RWPE1 (cell line): ENCODE data around the gene FYCO1.

Experiments used
- CTCF ChIA-PET: fragments of 350-600 bp; sonication (Branson Sonifier 250); formaldehyde crosslinking; extraction: SDS; loops from one replicate; lab custom pipeline; 2021; lab: Yijun Ruan, JAX
- POLR2A ChIA-PET: fragments of 400-600 bp; formaldehyde crosslinking; extraction: SDS; loops from one replicate; lab custom pipeline; 2020; ENCODE audit warnings: antibody characterized with exemption; ENCODE audit not compliant: low non-redundant PET; lab: Yijun Ruan, JAX
- DNase-seq: peaks from one replicate; pipeline ENCODE4 v3.0.0; 2012; ENCODE audit warnings: low spot score
- H3K27ac ChIP-seq: fragments of 450-650 bp; 2 replicates; pipeline ENCODE4 v1.5.1; 2017
- TF ChIP-seq, protein P1 (sequence below): fragments of 450-650 bp; conservative IDR thresholded peaks from 2 replicates; pipeline ENCODE4 v1.5.1; 2017; ENCODE audit warnings: low read depth, mild to moderate bottlenecking

The FYCO1 gene

DNA sequence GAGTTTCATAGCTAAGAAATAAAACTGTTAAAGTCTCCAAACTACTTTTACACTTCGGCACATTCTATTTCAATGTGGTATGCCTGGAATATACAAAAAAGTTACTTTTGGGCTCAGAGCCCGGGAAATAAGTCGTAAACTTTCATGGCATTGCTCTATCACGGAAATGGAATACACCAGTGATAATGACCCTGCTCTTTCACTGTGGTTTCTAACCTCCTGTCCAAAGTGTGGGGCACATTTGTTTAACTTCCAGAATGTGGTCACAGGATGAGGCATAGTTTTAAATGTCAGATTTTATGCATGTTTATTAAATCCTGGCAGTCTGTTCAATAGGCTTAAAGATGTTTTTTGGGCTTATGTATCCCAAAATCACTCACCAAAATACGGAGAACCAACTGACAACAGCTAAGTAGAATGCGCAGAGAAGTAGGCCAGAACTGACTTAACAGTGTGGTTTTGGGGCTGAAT, 47.3 kb downstream of the FYCO1 start:
- DNase-seq, result no peak
- CTCF ChIA-PET, result interaction anchor here (1.0 kb wide), 1 partner anchor 10 kb away, joined by 3 read pairs; no protein-coding TSS in a partner anchor
- TF ChIP-seq, protein P1, sequence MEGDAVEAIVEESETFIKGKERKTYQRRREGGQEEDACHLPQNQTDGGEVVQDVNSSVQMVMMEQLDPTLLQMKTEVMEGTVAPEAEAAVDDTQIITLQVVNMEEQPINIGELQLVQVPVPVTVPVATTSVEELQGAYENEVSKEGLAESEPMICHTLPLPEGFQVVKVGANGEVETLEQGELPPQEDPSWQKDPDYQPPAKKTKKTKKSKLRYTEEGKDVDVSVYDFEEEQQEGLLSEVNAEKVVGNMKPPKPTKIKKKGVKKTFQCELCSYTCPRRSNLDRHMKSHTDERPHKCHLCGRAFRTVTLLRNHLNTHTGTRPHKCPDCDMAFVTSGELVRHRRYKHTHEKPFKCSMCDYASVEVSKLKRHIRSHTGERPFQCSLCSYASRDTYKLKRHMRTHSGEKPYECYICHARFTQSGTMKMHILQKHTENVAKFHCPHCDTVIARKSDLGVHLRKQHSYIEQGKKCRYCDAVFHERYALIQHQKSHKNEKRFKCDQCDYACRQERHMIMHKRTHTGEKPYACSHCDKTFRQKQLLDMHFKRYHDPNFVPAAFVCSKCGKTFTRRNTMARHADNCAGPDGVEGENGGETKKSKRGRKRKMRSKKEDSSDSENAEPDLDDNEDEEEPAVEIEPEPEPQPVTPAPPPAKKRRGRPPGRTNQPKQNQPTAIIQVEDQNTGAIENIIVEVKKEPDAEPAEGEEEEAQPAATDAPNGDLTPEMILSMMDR, result no peak
- H3K27ac ChIP-seq, result no peak overlapping the region
- POLR2A ChIA-PET, result no interaction called here

DNA sequence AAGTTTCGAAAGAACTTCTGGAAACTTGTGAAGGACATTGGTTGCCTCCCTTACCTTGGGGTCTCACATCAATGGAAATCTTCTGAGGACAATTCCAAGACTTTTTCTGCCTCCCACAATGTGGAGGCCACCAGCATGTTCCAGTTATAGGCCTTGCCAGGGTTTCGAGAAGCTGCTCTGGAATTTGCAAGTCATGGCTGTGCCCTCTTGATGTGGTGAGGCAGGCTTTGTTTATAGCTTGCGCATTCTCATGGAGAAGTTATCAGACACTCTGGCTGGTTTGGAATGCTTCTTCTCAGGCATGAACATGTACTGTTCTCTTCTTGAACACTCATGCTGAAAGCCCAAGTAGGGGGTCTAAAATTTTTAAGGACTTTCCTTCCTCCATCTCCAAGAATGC, 48.3 kb downstream of the FYCO1 start:
- TF ChIP-seq, protein P1, result no peak
- no peak for DNase-seq
- POLR2A ChIA-PET, result no interaction called here
- CTCF ChIA-PET, result no interaction called here
- H3K27ac ChIP-seq, result no peak overlapping the region

DNA sequence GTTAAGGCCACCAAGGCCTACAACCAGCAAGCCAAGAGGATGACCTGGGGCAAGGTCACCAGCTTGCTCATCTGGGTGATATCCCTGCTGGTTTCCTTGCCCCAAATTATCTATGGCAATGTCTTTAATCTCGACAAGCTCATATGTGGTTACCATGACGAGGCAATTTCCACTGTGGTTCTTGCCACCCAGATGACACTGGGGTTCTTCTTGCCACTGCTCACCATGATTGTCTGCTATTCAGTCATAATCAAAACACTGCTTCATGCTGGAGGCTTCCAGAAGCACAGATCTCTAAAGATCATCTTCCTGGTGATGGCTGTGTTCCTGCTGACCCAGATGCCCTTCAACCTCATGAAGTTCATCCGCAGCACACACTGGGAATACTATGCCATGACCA, 48.7 kb downstream of the FYCO1 start:
- H3K27ac ChIP-seq, result no peak overlapping the region
- CTCF ChIA-PET, result no interaction called here
- TF ChIP-seq, protein P1, result no peak
- POLR2A ChIA-PET, result no interaction called here
- no peak for DNase-seq

DNA sequence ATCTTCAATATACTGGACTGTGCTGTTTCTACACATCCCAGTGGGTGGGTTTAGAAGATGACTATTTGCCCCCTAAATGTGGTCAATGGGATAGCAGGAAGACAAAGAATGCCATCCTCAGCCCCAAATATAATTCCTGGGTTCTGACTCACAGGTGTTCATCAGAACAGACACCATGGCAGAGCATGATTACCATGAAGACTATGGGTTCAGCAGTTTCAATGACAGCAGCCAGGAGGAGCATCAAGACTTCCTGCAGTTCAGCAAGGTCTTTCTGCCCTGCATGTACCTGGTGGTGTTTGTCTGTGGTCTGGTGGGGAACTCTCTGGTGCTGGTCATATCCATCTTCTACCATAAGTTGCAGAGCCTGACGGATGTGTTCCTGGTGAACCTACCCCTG, 49.3 kb downstream of the FYCO1 start:
- TF ChIP-seq, protein P1, result no peak
- CTCF ChIA-PET, result no interaction called here

DNA sequence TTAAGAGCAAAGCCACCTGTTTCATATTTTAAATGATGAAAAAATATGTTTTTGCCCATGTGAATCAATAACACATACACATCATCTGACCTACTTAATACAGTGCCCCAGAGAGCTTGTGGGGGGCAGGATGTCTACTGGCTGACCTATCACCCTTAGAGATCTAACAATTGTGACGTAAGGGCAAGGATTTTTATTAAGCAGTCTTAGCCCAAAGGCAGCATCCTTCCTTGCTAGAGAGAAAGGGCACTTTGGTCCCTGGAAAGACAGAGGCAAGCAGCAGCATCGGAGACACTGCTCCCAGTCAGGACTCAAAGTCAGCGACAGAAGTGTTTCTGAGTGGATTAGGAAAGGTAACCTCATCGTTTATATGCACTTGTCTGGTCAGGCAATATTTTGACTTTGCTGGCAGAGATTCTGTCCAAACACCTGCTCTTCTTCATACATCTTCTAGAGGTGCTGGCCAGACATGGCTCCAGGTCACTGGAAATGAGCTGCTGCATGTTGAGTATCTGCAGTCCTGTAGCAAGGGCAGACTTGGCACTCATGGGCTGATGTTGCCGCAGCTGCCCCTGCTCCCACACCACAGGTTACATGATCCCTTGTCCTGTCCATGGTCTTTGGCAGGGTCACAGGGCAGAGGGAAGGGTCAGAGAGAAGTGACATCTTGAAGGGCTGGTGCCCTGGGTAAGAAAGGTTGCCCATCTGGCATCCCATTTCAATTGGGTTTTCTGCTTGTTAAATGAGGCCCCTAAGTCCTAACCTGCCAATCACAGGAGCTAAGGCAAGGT, 50.6 kb downstream of the FYCO1 start:
- ChIA-PET POLR2A (no interaction called here), CTCF (no interaction called here)
- no peak overlapping the region for H3K27ac ChIP-seq
- DNase-seq, result no peak
- TF ChIP-seq, protein P1, result no peak

More for the DNA sequence above, 49.3 kb downstream of the FYCO1 start:
- H3K27ac ChIP-seq, result no peak overlapping the region
- POLR2A ChIA-PET, result no interaction called here
- no peak for DNase-seq

DNA sequence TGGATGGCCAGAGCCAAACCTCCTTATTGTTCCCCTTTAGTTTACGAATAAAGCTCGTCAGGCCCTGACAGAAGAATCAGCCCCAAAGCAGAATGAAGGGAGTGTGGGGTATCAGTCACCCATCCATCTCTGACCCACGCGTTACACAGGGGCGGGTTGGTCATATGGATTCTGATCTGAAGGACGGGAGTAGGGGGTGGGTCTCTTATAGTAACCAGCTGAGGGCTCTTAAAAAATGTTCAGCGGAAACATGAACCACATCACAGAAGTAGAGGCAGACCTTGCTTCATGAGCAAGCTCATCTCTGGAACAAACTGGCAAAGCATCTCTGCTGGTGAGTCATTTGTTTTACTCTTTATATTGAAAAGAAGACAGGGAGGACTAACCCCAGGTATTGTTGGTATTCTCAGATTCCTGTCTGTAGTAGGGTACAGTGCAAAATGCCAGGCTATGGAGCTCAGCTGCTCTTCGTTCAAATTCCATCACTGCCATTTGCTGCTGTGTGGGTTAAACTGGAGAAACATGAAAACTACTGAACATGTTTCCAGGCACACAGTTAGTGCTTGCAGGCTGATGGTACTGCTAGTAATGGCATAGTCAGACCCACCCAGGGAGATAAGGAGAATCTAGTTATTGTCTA, 52.3 kb downstream of the FYCO1 start, which contains the start of gene CXCR6:
CXCR6 (plus strand) TSS at position 258 of the 640 bp plus-strand sequence. CDS start 3,018 bp downstream, outside the sequence.
- no peak for DNase-seq
- TF ChIP-seq, protein P1, result no peak
- ChIA-PET CTCF (no interaction called here), POLR2A (no interaction called here)
- H3K27ac ChIP-seq, result no peak within 1 kb of the TSS
